ENCODE results near the gene SOX2.

DNA sequence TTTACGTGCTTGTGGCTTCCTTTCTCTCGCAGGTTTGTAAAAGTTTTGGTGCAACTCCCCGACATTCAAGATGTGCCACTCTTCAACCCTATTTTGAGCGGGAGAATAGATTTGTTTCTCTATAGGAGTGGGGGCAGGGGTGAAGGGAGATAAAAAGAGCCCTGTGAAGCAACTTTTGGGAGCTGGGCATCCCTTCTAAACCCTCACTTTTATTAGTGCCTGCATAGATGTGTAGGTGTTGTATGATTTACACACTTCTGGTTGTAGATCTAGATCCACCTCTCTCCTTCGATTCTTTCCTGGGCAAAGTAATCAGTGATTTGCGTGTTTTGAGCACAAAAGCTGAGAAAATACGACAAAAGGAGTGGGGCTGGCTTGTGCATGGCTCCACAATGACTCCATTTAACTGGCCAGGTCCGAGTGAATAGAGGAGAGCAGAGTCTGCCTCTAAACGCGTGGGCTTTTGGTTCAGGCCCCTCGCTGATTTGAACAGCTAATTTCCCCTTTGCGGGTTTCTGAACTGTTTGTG is 17.7 kb downstream of the SOX2 start:
- TF ChIP-seq, protein P1, sequence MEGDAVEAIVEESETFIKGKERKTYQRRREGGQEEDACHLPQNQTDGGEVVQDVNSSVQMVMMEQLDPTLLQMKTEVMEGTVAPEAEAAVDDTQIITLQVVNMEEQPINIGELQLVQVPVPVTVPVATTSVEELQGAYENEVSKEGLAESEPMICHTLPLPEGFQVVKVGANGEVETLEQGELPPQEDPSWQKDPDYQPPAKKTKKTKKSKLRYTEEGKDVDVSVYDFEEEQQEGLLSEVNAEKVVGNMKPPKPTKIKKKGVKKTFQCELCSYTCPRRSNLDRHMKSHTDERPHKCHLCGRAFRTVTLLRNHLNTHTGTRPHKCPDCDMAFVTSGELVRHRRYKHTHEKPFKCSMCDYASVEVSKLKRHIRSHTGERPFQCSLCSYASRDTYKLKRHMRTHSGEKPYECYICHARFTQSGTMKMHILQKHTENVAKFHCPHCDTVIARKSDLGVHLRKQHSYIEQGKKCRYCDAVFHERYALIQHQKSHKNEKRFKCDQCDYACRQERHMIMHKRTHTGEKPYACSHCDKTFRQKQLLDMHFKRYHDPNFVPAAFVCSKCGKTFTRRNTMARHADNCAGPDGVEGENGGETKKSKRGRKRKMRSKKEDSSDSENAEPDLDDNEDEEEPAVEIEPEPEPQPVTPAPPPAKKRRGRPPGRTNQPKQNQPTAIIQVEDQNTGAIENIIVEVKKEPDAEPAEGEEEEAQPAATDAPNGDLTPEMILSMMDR (IDR thresholded peaks at IDR 0.05): no peak
- TF ChIP-seq, protein P2, sequence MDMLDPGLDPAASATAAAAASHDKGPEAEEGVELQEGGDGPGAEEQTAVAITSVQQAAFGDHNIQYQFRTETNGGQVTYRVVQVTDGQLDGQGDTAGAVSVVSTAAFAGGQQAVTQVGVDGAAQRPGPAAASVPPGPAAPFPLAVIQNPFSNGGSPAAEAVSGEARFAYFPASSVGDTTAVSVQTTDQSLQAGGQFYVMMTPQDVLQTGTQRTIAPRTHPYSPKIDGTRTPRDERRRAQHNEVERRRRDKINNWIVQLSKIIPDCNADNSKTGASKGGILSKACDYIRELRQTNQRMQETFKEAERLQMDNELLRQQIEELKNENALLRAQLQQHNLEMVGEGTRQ (CRISPR knock-in tag; IDR thresholded peaks at IDR 0.05): no peak
- TF ChIP-seq JUN (CRISPR knock-in tag; IDR thresholded peaks at IDR 0.05): no peak

All from WTC11 (cell line).